ENCODE results near the gene DEPDC1B.
"Not testable (repeated sequence)": the region's sequence is repeated elsewhere in the genome, so short reads cannot be mapped to it uniquely, and the experiment has no call there.

The DEPDC1B gene, protein sequence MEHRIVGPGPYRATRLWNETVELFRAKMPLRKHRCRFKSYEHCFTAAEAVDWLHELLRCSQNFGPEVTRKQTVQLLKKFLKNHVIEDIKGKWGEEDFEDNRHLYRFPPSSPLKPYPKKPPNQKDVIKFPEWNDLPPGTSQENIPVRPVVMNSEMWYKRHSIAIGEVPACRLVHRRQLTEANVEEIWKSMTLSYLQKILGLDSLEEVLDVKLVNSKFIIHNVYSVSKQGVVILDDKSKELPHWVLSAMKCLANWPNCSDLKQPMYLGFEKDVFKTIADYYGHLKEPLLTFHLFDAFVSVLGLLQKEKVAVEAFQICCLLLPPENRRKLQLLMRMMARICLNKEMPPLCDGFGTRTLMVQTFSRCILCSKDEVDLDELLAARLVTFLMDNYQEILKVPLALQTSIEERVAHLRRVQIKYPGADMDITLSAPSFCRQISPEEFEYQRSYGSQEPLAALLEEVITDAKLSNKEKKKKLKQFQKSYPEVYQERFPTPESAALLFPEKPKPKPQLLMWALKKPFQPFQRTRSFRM

DNA sequence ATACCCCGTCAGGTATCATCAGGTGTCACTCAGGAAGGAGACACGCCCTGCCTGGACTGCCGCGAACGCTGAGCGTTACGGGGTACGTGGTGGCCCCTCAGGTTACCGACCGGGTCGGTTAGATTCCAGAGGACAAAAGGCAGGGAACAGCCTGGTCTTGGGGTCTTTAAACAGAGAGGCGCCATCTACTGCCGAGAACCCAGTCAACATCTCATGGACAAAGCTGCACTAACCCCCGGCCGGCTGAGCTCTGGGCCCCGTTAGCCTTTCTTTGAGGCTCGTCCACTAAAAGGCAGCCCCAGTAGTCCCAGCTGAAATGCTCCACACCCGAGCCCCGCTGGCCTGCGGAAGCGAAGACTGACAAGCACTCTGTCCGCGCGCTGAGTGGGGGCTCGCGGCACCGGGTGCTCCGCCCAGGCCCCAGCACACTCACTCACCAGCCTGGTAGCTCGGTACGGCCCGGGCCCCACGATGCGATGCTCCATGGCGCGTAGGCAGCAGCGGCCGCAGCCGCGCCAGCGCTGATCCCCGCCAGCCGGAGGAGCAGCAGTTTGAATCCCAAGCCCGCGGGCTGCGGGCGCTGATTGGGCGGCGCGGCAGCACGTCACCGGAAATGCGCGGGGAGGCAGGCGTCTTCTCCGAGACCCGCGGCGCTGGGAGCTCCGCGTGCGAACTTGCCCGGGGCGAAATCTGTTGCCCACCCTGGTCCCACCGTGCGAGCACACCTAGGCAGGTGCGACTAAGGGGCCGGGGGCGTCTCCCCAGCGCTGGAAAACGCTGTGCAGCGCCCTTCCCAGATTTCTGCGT, at the start of gene DEPDC1B:
Gene DEPDC1B (minus strand): TSS at position 558 of the 807 bp plus-strand sequence. CDS start 73 bp downstream, at position 485.
- DNase-seq = peak; percentile 92

DNA sequence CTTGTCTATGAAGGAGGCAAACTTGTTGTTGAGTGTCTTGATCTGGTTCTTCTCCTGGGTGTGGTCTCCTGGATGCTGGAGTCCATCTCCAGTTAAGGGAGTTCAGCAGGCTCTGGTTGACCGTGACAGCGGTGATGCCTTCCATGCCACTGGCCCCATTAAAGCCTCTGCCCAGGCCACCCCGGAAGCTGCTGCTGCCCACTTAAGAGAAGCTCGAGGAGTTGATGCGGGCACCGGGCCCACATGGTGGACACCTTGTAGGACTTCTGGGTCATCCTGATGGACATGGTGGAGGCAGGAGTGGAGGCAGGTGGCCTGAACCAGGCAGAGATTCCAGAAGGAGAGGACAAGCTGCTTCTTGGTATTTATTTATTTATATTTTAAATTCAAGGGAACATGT, 44.7 kb upstream of the DEPDC1B start:
- no peak for DNase-seq

DNA sequence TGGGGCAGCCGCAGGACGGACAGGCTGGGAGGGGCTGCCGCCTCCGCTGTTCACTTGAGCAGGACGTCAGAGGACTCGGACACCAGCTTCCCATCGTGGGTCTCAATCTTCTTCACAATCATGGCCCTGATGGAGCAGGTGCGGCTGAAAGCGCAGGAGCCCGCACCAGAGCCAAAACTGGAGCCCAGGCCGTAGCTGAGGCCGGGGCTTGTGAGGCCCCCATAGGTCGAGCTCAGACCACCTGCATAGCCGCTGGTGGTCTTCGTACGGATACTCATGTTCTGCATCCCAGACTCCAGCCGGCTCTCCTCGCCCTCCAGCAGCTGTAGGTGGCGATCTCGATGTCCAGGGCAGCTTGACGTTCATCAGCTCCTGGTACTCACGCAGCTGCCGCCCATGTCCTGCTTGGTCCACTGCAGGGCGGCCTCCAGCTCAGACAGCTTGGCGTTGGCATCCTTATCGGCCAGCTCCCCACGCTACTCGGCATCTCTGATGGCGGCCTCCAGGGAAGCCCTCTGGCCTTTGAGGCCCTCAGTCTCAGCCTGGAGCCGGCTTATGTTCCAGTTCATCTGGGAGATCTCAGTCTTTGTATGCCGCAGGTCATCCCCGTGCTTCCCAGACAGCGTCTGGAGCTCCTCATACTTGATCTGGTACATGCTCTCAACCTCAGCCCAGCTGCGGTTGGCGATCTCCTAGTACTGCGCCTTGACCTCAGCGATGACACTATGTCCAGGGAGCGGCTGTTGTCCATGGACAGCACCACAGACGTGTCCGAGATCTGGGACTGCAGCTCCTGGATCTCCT, 43.7 kb upstream of the DEPDC1B start:
- no peak for DNase-seq

DNA sequence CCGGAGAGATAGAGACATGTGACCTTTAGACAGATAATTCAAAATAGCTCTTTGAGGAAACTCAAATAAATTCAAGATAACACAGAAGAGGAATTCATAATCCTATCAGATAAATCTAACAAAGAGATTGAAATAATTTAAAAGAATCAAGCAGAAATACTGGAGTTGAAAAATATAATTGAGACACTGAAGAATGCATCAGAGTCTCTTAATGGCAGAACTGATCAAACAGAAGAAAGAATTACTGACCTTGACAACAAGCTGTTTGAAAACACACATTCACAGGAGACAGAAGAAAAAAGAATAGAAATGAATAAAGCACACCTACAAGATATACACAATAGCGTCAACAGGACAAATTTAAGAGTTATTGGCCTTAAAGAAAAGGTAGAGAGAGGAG, 40.4 kb upstream of the DEPDC1B start:
- DNase-seq = no peak

DNA sequence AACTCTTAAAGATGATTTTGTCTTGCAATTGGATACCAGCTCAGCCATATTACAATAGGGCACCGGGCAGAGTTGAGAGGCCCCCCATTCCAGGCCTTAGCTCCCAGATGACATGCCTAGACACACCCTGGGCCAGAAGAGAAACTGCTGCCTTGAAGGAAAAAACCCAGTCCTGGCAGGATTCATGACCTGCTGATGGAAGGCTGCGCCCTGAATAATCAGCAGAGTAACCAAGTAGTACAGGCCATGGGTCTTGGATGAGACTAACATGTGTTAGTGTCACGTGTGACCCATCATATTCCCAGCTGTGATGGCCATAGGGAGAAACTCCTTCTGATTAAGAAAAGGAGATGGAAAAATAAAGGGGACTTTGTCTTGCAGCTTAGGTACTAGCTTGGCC, 39.0 kb upstream of the DEPDC1B start:
- no peak for DNase-seq

DNA sequence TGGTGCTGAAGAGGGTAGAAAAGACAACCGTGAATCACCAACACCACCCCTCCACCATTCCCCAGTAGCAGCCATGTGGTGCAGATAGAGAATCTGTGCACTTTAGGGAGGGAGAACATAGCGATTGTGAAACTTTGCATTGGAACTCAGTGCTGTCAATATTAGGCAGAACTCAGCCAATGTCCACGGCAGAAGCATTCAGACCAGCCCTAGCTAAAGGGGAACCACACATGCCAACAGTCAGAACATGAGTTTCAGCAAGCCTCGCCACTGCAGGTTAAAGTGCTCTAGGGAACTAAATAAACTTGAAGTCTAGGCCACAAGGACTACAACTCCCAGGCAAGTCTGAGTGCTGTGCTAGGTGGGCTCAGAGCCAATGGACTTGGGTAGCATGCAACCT, 38.5 kb upstream of the DEPDC1B start:
- no peak for DNase-seq

DNA sequence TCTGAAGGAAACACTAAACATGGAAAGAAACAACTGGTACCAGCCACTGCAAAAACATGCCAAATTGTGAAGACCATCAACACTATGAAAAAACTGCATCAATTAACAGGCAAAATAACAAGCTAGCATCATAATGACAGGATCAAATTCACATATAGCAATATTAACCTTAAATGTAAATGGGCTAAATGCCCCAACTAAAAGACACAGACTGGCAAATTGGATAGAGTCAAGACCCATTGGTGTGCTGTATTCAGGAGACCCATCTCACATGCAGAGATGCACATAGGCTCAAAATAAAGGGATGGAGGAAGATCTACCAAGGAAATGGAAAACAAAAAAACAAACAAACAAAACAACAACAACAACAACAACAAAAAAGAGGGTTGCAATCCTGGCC, 30.9 kb upstream of the DEPDC1B start:
- DNase-seq = not testable (repeated sequence)

DNA sequence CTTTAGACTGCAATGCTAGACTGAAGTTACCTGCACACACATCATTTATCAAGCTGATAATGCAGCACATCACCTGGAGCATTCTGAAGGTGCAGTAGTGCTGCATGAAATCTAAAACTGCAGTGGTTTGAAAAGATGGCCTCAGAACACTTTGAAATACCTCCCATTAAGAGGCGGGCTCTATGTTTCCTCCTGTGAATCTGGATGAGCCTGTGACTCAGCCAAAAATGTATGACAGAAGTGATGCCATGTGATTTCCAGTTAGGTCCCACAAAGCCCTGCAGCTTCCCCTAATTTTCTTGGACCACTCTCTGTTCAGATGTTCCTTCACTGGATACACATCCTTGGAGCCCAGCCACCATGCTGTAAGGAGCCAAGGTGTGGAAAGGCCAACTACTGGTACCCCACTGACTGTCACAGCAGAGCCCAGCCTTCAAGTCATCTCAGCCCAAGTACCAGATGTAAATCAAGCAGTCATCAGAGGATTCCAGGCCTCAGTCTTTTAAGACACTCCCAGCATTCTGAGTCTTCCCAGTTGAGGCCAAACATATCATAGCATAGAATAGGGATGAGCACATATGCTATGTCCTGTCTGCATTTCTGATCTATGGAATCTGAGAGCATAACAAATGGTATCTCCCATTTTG, 27.2 kb upstream of the DEPDC1B start:
- DNase-seq = no peak

DNA sequence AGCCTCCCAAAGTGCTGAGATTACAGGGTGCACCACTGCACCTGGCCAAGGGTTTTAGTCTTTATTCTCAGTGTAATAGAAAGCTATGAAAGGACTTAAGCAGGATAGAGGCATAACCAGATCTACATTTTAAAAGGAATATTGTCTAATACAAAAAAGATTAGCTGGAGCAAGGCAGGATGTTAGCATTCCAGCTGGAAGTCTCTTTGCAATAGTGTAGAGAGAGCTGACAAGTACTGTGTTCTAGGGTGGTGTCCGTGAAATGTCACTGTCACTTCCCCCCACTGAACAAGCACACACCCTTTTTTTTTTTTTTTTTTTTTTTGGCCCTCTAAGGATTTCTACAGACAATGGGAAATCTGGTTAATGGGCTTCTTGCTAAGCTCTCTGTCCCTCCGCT, 24.2 kb upstream of the DEPDC1B start:
- no peak for DNase-seq

DNA sequence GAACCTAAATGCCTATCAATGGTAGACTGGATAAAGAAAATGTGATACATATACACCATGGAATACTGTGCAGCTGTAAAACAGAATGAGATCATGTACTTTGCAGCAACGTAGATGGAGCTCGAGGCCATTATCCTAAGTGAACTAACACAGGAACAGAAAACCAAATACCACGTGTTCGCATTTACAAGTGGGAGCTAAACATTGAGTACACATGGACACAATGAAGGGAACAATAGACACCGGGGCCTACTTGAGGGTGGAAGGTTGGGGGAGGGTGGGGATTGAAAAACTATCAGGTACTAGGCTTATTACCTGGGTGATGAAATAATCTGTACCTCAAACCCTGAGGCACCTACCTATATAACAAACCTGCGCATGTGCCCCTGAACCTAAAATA, 22.4 kb upstream of the DEPDC1B start:
- no peak for DNase-seq

DNA sequence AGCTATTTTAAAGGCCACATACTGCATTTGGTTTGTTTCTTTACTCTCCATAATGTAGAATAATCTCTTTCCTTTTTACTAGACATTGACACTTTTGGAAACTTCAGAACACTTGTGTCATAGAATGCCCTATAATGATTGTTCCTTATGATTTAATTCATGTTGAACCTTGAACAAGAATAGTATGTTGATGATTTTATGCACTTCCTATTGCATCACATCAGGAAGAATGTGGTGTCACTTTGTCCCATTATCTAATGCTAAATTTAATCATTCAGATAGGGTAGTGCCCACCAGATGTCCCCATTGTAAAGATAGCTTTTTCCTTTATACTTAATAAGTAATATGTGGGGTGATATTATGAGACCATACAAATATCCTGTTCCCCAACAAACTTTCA, 19.4 kb upstream of the DEPDC1B start:
- DNase-seq = no peak

DNA sequence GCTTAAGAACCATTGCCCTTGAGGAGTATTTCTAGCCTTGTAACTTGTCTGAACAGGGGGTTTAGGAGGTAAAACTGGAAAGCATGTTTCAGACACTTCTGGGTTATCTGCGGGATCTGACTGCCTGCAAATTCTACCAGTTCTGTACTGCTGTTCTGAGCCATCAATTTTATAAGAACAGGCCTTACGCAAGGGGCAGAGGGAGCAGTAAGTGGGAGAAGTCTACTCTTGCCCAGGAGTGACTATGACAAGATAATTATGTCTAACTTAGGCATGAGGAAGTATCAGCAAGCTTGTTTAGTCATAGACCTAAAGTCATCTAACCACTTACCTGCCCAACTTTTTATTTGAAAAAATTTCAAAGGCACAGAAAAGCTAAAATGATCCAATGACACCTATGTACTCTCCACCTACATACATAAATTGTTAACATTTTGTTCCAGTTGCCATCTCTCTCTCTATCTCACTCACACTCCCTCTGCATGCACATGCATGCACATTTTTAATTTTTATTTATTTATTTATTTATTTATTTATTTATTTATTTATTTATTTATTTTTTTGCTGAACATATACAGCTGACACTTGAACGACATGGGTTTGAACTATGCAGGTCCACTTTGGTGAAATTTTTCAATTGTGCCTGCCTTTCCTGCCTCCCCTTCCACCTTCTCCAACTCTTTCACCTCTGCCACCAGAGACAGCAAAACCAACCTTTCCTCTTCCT, 18.4 kb upstream of the DEPDC1B start:
- DNase-seq = no peak

DNA sequence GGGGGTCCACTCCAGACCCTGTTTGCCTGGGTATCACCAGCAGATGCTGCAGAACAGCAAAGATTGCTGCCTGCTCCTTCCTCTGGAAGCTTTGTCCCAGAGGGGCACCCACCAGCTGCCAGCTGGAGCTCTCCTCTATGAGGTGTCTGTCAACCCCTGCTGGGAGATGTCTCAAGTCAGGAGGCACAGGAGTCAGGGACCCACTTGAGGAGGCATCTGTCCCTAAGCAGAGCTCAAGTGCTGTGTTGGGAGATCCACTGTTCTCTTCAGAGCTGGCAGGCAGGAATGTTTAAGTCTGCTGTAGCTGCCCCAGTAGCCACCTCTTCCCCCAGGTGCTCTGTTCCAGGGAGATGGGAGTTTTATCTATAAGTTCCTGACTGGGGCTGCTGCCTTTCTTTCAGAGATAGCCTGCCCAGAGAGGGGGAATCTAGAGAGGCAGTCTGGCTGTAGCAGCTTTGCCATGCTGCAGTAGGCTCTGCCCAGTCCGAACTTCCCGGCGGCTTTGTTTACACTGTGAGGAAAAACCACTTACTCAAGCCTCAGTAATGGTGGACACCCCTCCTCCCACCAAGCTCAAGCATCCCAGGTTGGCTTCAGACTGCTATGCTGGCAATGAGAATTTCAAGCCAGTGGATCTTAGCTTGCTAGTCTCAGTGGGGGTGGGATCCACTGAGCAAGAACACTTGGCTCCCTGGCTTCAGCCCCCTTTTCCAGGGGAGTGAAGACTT, 15.4 kb upstream of the DEPDC1B start:
- DNase-seq = not testable (repeated sequence)

DNA sequence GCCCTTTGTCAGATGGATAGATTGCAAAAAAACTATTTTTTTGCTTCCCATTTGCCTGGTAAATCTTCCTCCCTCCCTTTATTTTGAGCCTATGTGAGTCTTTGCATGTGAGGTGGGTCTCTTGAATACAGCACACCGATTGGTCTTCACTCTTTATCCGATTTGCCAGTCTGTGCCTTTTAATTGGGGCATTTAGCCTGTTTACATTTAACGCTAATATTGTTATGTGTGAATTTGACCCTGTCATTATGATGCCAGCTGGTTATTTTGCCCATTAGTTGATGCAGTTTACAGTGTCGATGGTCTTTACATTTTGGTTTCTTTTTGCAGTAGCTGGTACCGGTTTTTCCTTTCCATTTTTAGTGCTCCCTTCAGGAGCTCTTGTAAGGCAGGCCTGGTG, 13.0 kb upstream of the DEPDC1B start:
- no peak for DNase-seq

DNA sequence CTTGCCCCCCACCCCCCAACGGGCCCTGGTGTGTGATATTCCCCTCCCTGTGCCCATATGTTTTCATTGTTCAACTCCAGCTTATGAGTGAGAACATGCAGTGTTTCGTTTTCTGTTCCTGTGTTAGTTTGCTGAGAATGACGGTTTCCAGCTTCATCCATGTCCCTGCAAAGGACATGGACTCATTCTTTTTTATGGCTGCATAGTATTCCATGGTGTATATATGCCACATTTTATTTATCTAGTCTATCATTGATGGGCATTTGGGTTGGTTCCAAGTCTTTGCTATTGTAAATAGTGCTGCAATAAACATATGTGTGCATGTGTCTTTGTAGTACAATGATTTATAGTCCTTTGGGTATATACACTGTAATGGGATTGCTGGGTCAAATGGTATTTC, 11.9 kb upstream of the DEPDC1B start:
- not testable (repeated sequence) for DNase-seq

DNA sequence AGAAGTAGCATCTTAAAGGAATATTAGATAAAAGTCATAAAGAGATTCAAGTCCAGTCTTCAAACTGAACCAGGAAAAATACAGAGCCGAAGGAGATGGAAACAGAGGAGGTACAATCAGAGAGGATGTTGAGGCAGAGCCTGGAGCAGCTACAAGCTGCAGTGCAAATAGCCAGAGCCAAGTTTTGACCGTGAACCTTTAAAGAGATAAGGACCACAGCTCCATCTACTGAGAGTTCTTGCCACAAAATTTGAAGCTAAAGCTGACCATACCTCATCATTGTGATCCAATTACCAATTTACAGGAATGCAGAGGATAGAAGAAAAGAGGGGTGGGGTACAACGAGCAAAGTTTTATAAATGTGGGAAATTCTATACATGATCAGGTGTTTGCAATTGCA, 10.4 kb upstream of the DEPDC1B start:
- no peak for DNase-seq

DNA sequence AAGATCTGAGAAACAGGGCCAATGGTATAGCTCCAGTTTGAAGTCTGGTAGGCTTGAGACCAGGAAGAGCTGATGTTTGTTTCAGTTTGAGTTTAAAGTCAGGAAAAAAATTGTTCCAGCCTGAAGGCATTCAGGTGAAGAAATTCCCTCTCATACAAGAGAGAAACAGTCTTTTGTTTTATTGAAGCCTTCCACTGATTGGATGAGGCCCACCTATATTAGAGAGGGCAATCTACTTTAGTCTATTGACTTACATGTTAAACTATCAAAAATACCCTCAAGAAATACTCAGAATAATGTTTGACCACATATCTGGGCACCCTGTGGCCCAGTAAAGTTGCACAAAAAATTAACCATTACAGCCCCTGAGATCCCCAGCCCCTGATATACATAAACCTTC, 5.2 kb upstream of the DEPDC1B start:
- no peak for DNase-seq

DNA sequence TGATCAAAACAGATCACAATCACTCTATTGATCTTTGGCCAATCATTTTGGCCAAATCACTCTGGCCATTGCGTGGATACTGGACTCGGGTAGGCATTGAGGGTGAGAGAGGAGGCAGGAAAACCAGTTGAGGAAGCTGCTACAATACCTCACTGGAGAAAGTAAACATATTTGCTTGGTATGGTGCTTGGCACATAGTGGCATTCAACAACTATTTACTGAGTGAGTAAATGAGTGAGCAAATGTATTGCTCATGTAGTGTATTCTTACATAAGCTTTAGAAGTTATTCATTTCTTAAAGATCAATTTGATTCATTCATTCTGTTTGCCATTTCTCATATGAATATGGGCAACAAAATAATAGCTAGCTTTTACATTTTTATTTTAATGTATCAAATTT, 4.0 kb upstream of the DEPDC1B start:
- no peak for DNase-seq

DNA sequence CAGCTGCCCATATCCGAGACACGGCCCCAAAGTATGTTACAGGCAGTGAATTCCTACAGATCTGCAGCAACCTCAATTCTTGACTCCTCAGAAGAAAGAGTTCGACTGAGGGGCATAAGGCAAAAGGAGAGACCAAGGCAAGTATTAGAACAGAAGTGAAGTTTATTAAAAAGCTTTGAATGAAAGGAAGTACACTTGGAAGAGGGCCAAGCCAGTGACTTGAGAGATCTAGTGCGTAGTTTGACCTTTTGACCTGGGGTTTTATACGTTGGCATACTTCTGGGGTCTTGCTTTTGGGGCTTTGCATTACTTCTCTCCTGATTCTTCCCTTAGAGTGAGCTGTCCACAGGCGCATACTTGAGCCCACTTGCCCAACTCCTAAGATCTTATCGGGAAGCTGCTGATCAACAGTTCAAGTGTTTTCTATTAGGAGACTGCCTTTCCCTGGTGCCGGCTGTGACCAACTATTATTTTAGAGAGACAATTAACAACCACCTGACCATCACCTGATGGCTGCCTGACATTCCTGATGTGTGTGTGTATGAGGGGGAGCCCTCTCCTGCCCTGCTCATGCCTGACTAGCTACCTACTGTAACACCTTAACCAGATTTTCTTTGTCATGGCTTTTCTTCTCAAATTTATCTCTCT, 1.5 kb upstream of the DEPDC1B start:
- no peak for DNase-seq

DNA sequence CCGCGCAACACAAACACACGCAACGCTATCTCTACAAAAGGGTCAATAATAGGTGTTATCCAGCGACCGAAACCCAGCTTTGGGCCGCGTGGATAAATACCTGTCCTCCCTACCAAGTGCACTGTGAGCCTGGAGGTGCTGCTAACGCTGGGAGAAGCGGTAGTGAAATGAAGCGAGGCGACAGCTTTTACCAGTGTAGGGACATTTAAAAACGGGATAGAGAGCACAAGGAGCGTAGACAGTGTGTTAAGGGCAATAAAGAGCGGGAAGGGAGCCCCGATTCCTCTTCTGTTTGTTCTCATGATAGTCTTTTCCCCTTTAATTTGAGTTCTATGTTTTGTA, 421 bp upstream of the DEPDC1B start:
- DNase-seq = no peak

DNA sequence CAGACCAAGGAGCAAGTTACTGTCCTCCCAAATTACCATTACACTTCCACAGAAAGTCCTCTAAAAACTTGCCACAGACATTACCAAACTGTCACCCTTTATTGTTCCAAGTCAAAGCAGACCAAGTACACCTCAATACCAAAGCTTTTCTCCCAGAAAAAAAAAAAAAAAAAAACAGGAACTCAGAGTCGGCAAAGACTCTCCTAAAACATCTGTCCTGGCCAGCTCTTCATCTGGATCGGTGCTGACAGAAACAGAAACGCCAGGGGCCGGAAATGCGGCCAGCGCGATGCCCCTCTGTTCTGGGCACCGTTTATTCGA, 718 bp downstream of the DEPDC1B start:
- DNase-seq = no peak
